ENCODE results near the gene LKAAEAR1. TPM values are rescaled to one million over a fixed set of nuclear protein-coding genes. Genes with fewer than 3 reads are reported as not detected.

Gene LKAAEAR1
- total and polyA plus RNA-seq, 9 of the 15 experiments (the other 6 are each of a cell fraction or from before 2014, with no cell fraction given) = not detected

- TF ChIP-seq ZNF551 (CRISPR knock-in tag; IDR thresholded peaks at IDR 0.05) = no peak
- no peak for TF ChIP-seq BMI1 (IDR thresholded peaks at IDR 0.05; ENCODE audit: low read length)
- TF ChIP-seq POLR2H (tag; IDR thresholded peaks at IDR 0.05; ENCODE audit: low read depth) = no peak
- no peak for TF ChIP-seq DMBX1 (CRISPR knock-in tag; IDR thresholded peaks at IDR 0.05; ENCODE audit: borderline replicate concordance)
- 0 out of 4 replicates have a peak, but pooled peaks of 1 of the 2 experiments have one; percentile 14 for TF ChIP-seq ZNF639 (CRISPR knock-in tag; conservative IDR thresholded peaks at IDR 0.05 in 1 of 2, IDR thresholded peaks at IDR 0.05 in 1 of 2)
- no peak for TF ChIP-seq ZBTB11 (CRISPR knock-in tag; IDR thresholded peaks at IDR 0.05)
- no peak for TF ChIP-seq RUNX1 (IDR thresholded peaks at IDR 0.05; ENCODE audit: low read depth)
- TF ChIP-seq PTRF (tag; IDR thresholded peaks at IDR 0.05) = no peak
- TF ChIP-seq MIER1 (IDR thresholded peaks at IDR 0.05; ENCODE audit: low read depth) = no peak
- TF ChIP-seq E2F1 (CRISPR knock-in tag; IDR thresholded peaks at IDR 0.05) = no peak
- TF ChIP-seq SRSF9 (IDR thresholded peaks at IDR 0.05; ENCODE audit: borderline replicate concordance, low read depth, low read length) = no peak
- TF ChIP-seq NFATC3 (IDR thresholded peaks at IDR 0.05) = no peak
- TF ChIP-seq RBBP5 (IDR thresholded peaks at IDR 0.05; ENCODE audit: borderline replicate concordance, insufficient read depth, low read length, poor library complexity, severe bottlenecking) = no peak
- TF ChIP-seq POLR3A (IDR thresholded peaks at IDR 0.05; ENCODE audit: borderline replicate concordance, extremely low read depth, insufficient read depth, insufficient read length) = no peak
- TF ChIP-seq ZNF408 (CRISPR knock-in tag; IDR thresholded peaks at IDR 0.05; ENCODE audit: low read depth) = no peak
- TF ChIP-seq U2AF1 (optimal IDR thresholded peaks at IDR 0.05; ENCODE audit: low read depth, low read length) = no peak
- no peak for TF ChIP-seq BACH1 (tag; IDR thresholded peaks at IDR 0.05)
- no peak for TF ChIP-seq ETV5 (CRISPR knock-in tag; IDR thresholded peaks at IDR 0.05; ENCODE audit: low read depth)
Observed at GRCh38 chr20:64049060-64049877, 34.9 kb downstream of the LKAAEAR1 start, which contains the start of gene SOX18 (continued).

All from K562 (cell line).